GM21576 (cell line): ENCODE data around the gene FRAS1.
"Not testable (repeated sequence)": the region's sequence is repeated elsewhere in the genome, so short reads cannot be mapped to it uniquely, and the experiment has no call there.

ENCODE experiments used
- ATAC-seq: cut with Tn5 transposase; IDR thresholded peaks from one replicate; pipeline ENCODE4 v1.9.1; 2021; ENCODE audit warnings: mild to moderate bottlenecking, moderate library complexity; ENCODE audit not compliant: unreplicated experiment

Gene FRAS1

DNA sequence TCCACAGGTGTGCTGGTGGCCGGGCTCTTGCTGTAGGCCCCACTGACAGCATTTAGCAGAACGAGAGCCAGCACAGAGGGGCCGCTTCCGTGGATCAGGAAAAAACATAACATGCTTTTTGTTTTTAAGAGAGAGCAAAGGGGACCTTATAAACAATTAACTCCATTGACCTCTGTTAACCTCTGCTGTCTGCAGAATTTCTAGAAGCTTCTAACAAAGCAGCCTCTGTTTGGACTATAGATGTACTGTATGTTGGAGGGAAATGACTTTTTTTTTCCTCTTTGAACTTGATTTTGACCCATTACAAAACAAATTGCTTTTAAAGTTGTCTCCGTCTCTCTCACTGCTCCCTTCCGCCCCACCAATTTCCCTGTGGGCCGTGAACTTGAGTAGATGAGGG is 210.7 kb downstream of the FRAS1 start:
- no peak for ATAC-seq

GRCh38 chr4:78268597-78268996 is 211.5 kb downstream of the FRAS1 start:
- ATAC-seq, result no peak

- ATAC-seq, result not testable (repeated sequence)
Measured at GRCh38 chr4:78275450-78275849, 218.3 kb downstream of the FRAS1 start.

GRCh38 chr4:78286281-78286680 is 229.2 kb downstream of the FRAS1 start:
- ATAC-seq, result no peak

GRCh38 chr4:78288327-78288726 is 231.2 kb downstream of the FRAS1 start:
- no peak for ATAC-seq

GRCh38 chr4:78291277-78291676 is 234.2 kb downstream of the FRAS1 start:
- no peak for ATAC-seq

DNA sequence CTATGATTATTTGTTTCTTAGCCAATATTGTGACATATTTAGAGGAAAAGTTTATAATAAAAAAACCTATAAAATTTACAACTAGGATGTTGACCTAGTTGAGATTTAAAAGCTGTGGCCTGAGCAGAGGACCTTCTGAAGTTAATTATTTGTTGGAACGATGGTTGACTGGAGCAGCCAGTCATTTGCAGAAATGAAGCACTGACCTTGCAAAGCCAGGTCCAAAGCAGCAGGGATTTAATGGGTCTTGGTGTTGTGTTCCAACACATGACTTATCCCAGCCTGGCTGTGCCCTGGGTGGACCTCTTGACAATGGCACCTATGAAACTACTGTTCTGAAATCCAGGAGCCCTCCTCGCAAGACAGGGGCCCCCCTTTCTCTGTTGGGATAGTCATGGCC is 235.2 kb downstream of the FRAS1 start:
- ATAC-seq, result no peak

DNA sequence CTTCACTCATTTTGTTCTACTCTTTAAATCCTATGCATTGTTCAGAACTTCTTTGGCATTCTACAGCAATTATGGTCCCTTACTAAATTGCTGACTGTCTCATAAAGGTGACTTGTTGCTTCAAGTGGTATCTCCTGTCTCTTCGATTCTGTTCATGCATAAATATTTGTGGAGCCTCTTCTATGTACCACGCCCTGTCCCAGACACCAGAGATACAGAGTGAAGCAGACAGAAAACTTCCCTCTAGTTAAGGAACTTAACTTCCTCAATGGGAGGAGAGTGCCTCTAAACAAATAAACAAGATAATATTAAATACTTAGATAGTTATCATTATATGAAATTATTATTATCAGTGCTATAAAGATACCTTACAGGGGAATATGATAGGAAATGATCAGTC is 235.7 kb downstream of the FRAS1 start:
- no peak for ATAC-seq

DNA sequence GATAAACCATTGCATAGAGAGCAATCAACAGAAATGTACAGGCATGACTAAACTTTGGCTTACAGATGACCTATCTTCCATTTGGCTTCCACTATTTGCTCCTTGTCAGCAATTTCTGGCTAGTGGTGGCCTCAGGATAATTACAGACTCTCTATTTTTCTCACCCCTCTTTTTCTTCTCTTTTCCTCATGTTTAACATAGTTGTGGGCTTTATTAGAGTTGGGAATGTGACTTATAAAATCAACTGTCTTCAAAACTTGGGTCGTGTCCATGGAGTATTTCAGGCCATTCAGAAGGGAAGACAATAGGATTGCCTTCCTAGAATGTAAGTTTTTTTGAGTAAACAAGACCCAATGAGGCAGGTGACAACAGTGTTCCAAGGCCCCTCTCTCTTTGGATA is 236.2 kb downstream of the FRAS1 start:
- no peak for ATAC-seq

- no peak for ATAC-seq
Measured at GRCh38 chr4:78293821-78294301, 236.7 kb downstream of the FRAS1 start.

- ATAC-seq, result no peak
Measured at GRCh38 chr4:78296261-78296660, 239.1 kb downstream of the FRAS1 start.

GRCh38 chr4:78297116-78297800 is 240.1 kb downstream of the FRAS1 start:
- no peak for ATAC-seq

GRCh38 chr4:78298618-78299017 is 241.5 kb downstream of the FRAS1 start:
- ATAC-seq, result no peak

DNA sequence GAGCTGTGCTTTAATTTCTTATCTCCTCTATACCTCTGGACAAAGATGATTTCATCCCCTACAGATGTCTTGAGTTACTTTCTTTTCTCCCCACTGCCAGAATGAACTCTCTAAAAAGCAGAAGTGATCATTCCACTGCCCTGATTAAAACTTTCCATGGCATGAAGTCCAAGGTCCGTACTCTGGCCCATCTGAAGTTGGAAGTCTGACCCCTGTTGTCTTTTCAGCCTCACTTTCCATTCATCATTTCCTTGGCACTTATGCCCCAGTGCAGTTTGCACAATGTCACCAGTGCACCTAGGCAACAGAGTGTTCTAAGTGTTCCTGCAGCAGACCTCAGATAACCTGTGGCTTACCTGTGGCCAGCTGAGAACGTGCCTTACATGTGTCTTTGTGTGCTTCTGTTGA is 242.4 kb downstream of the FRAS1 start:
- no peak for ATAC-seq

GRCh38 chr4:78307263-78307662 is 250.1 kb downstream of the FRAS1 start:
- ATAC-seq, result not testable (repeated sequence)

DNA sequence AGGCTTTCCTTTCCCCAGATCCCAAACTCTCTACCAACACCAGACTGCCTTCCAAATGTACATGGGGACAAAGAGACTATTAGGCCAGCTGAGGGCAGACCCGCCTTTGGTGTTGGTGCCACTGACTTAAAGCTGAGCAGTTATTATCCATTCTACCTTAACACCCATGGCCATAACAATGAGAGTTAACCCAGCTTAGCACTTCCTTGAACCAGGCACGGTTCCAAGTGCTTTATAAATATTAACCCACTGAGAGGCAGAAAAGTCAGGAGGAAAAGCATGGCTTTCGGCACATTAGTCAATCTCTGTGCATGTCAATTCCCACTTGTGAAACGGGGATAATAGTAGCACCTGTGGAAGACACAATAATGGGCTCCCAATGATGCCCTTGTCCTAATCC is 251.4 kb downstream of the FRAS1 start:
- ATAC-seq, result no peak

GRCh38 chr4:78309352-78309751 is 252.2 kb downstream of the FRAS1 start:
- no peak for ATAC-seq

GRCh38 chr4:78310007-78310739 is 253.1 kb downstream of the FRAS1 start:
- no peak for ATAC-seq

DNA sequence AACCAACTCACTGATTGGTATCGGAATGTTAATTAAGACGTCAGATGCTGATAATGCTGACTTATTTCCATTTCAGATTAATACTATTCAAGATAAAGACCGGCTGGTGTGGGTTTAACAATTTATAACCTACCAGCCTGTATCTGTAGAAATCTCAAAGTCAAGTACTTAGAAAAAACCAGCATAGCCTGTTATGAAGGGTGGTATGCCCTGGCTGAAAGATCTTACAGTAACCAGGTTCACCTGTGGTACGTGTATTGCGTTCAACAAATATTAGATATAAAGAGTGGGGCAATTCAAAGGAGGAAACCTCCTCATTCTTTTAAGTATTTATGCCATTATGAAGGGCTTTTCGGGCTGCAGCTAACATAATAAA is 253.6 kb downstream of the FRAS1 start:
- no peak for ATAC-seq

- ATAC-seq, result no peak
Measured at GRCh38 chr4:78311306-78311705, 254.2 kb downstream of the FRAS1 start.

DNA sequence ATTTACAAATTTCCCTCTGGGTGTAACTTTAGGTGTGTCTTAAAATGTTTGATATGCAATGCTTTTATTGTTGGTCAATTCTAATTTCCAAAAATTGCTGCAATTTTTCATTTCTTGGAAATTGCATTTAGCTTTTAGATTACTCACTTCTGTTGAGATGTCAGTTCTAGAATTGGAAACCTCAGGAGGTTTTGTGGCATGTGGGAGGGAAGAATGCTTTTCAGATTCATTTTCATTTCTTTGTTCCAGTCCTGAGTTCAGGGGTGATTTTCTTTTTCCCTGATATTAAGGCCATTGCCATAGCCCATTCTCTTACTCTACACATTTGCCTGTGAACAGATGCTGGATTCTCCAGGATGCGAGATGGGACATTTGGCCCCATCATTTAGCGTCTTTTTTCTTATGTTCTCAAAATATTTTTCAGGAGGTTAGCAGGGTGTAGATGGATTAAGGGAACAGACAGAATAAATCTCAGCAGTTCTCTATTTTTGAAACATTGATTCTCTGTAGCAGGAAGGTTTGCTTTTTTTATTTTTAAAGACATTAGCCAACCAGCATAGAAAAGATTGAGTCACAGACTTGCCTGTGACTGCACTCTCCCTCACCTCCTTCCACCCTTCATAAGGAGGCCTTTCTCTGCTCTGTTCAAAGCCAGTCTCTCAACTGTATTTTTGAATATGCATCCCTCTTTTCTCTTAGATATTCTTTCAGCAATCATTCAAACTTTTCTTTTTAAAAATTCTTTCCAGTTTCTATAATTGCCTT is 256.0 kb downstream of the FRAS1 start:
- no peak for ATAC-seq

DNA sequence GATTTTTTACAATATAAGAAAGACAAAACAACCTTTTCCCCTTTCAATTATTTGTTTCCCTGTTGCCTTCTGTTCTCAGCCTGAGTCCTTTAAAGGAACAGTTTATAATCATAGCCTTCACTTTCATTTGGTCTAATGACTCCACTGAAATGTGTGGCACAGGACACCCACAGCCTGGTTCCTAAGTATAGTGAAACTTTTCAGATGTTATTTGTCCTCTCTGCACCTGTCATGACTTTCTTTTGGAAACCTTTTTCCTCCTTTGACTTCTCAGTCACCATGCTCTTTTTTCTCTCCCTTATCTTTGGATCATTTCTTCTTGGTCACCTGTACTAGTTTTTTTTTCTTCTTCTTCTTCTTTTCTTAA is 256.6 kb downstream of the FRAS1 start:
- no peak for ATAC-seq
